Measurements from ENCODE around the gene FANCC. TPM values are rescaled to one million over a fixed set of nuclear protein-coding genes. Genes with fewer than 3 reads are reported as not detected.

Gene FANCC
- total RNA-seq, 2 donors from 2014 or later, result 7.5 to 12.5 TPM

DNA sequence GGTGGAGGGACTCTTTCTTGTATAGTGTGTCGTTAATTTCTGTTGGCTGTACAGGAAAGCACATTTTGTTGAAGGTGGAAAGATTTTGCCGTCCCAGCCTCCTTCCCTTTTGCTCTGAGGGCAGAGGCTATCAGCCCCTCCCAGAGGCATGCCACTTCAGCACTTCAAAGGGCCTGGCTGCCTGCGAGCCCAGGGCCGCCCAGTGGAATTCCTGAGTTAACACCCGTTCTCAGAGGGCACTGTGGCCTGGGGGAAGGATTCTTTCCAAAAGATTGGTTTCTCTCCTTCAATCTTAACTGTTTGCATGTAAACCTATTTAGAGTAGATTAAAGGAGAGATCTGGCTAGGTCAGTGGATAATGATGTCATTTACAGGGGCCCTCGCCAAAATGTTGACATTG is 238.6 kb downstream of the FANCC start:
- intact Hi-C loops (cut with DNase I), result no loop called here
- Histone ChIP-seq H3K27ac (peak overlapping the region in 3 of 4 donors; percentile 47 to 53 (median 52)), H3K9me3 (no peaks in the 10 kb centered on the region), H3K4me1 (peaks cover 53% of the 10 kb centered on the region), H3K27me3 (no peaks in the 10 kb centered on the region), H3K36me3 (replicated peaks in 1 of 2; ENCODE audit: insufficient read depth in 1 of 2, low read depth in 2 of 2) (peaks cover 0 to 20% of the 10 kb centered on the region in 2 donors), H3K4me3 (no peak overlapping the region)
- TF ChIP-seq CTCF (IDR thresholded peaks at IDR 0.05) (peak in 2 of 7 experiments; percentile 10 to 31), POLR2A (IDR thresholded peaks at IDR 0.05) (no peak)
- peak in 1 of 4 donors; percentile 51 for DNase-seq
- ATAC-seq, result peak; percentile 19
- WGBS, 2 donors, result 18 to 32% methylated on average over 6 of the region's 6 CpGs

DNA sequence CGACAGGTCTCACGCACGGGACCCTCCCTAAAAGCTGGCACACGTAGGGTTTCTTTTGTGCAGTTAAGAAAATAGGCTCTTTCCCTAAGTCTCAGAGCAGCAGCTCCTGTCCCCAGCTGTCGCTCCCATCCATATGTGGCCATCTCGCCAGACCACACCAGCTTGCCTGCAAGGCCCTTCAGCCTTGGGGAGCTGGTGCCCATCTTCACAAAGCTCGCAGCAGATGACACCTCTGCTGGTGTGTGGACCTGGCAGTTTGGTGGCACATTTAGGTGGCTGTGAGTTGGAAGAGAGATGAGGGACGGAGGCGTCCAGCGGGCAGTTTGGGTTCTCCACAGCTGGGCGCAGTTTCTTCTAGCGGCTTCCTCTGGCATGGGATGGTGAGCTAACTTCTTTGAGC is 239.0 kb downstream of the FANCC start:
- H3K4me1 ChIP-seq, result peaks cover 58% of the 10 kb centered on the region

GRCh38 chr9:95077766-95078370 is 239.6 kb downstream of the FANCC start:
- no peak for TF ChIP-seq CTCF (IDR thresholded peaks at IDR 0.05)
- no peak for TF ChIP-seq POLR2A (IDR thresholded peaks at IDR 0.05)
- peak in 2 of 4 donors; percentile 43 to 63 for DNase-seq
- no peak for ATAC-seq
- Histone ChIP-seq H3K36me3 (replicated peaks in 1 of 2; ENCODE audit: insufficient read depth in 1 of 2, low read depth in 2 of 2) (peaks cover 0 to 16% of the 10 kb centered on the region in 2 donors), H3K4me1 (peaks cover 64% of the 10 kb centered on the region), H3K9me3 (no peaks in the 10 kb centered on the region), H3K4me3 (no peak overlapping the region), H3K27me3 (no peaks in the 10 kb centered on the region), H3K27ac (peak overlapping the region; percentile 43 to 53 (median 50))
- WGBS, 2 donors, result 60 to 61% methylated on average over 17 of the region's 17 CpGs
- intact Hi-C loops (cut with DNase I), result no loop called here

More for the DNA sequence above, 239.0 kb downstream of the FANCC start:
- intact Hi-C loops (cut with DNase I), result no loop called here
- Histone ChIP-seq H3K4me3 (no peak overlapping the region), H3K27ac (peak overlapping the region in 3 of 4 donors; percentile 47 to 53 (median 52)), H3K36me3 (replicated peaks in 1 of 2; ENCODE audit: insufficient read depth in 1 of 2, low read depth in 2 of 2) (peaks cover 0 to 20% of the 10 kb centered on the region in 2 donors), H3K9me3 (no peaks in the 10 kb centered on the region), H3K27me3 (no peaks in the 10 kb centered on the region)
- 73 to 78% methylated on average over 12 of the region's 12 CpGs for WGBS, 2 donors
- DNase-seq (peak in 1 of 4 donors; percentile 22), ATAC-seq (no peak)
- TF ChIP-seq CTCF (IDR thresholded peaks at IDR 0.05) (no peak), POLR2A (IDR thresholded peaks at IDR 0.05) (no peak)

- Histone ChIP-seq H3K9me3 (no peaks in the 10 kb centered on the region), H3K27me3 (no peaks in the 10 kb centered on the region), H3K4me1 (peaks cover 71% of the 10 kb centered on the region), H3K27ac (peak overlapping the region; percentile 43 to 53 (median 50)), H3K4me3 (no peak overlapping the region), H3K36me3 (replicated peaks in 1 of 2; ENCODE audit: insufficient read depth in 1 of 2, low read depth in 2 of 2) (peaks cover 0 to 9% of the 10 kb centered on the region in 2 donors)
- DNase-seq, result peak in 2 of 4 donors; percentile 6 to 17
- 54 to 58% methylated on average over 18 of the region's 18 CpGs for WGBS, 2 donors
- ATAC-seq, result no peak
- TF ChIP-seq POLR2A (IDR thresholded peaks at IDR 0.05) (no peak), CTCF (IDR thresholded peaks at IDR 0.05) (no peak)
- intact Hi-C loops (cut with DNase I), result no loop called here
Measured at GRCh38 chr9:95077053-95077765, 240.3 kb downstream of the FANCC start.

Measured in body of pancreas (tissue), 4 donors.